GM12872 (cell line): Measurements from ENCODE around the gene CPS1.

Experiments
- CTCF ChIP-seq: IDR thresholded peaks from 3 replicates; pipeline ENCODE4 v1.5.1; 2011; ENCODE audit warnings: low read depth, mild to moderate bottlenecking, low read length, moderate library complexity; ENCODE audit not compliant: insufficient read depth

CPS1 gene

GRCh38 chr2:210586381-210586780 is 30.0 kb downstream of the CPS1 start:
- no peak for TF ChIP-seq CTCF

GRCh38 chr2:210591663-210592062 is 35.3 kb downstream of the CPS1 start:
- no peak for TF ChIP-seq CTCF

GRCh38 chr2:210592726-210593125 is 36.3 kb downstream of the CPS1 start:
- TF ChIP-seq CTCF: no peak

GRCh38 chr2:210593166-210593565 is 36.8 kb downstream of the CPS1 start:
- TF ChIP-seq CTCF: no peak

GRCh38 chr2:210598219-210598618 is 41.8 kb downstream of the CPS1 start:
- no peak for TF ChIP-seq CTCF

- TF ChIP-seq CTCF: no peak
Measured at GRCh38 chr2:210599476-210599875, 43.1 kb downstream of the CPS1 start.

GRCh38 chr2:210604666-210605065 is 48.3 kb downstream of the CPS1 start:
- TF ChIP-seq CTCF: no peak

GRCh38 chr2:210606001-210606400 is 49.6 kb downstream of the CPS1 start:
- no peak for TF ChIP-seq CTCF
